HEK293 (cell line): ENCODE measurements around the gene FANCF.
A peak's percentile ranks its signal among the peaks of the same experiment; 100 is the strongest.

ENCODE experiments used
- CTCF ChIA-PET: fragments of 350-600 bp; formaldehyde crosslinking; extraction: SDS; loops from one replicate; lab custom pipeline; 2021; ENCODE audit warnings: antibody characterized with exemption; lab: Yijun Ruan, JAX
- POLR2A ChIA-PET: fragments of 300-600 bp; formaldehyde crosslinking; extraction: SDS; loops from one replicate; lab custom pipeline; 2020; ENCODE audit warnings: antibody characterized with exemption, inconsistent platforms; lab: Yijun Ruan, JAX
- H3K27ac ChIP-seq: fragments of 200-500 bp; sonication (Bioruptor generic); 2 replicates; pipeline ENCODE4 v1.5.1; 2014; ENCODE audit warnings: low read depth, low read length, control low read depth, inconsistent platforms; ENCODE audit errors: extremely low read depth
- H3K36me3 ChIP-seq, 2 experiments: fragments of 200-500 bp in 1 of 2; sonication (Bioruptor generic) in 1 of 2; 1 replicate in 1 of 2; 2 replicates in 1 of 2; pipeline ENCODE4 v1.5.1; 2014 to 2017; ENCODE audit warnings: inconsistent platforms in 2 of 2, low read length in 2 of 2; ENCODE audit not compliant: control insufficient read depth in 2 of 2, insufficient read depth in 1 of 2
- H3K4me1 ChIP-seq: fragments of 200-500 bp; sonication (Bioruptor generic); 2 replicates; pipeline ENCODE4 v1.5.1; 2014; ENCODE audit warnings: mild to moderate bottlenecking, low read length, inconsistent platforms; ENCODE audit not compliant: control insufficient read depth, insufficient read depth
- H3K4me3 ChIP-seq: 2 replicates; pipeline ENCODE4 v1.5.1; 2011; ENCODE audit warnings: low read depth, mild to moderate bottlenecking, control low read depth, low read length, moderate library complexity
- H3K9me3 ChIP-seq: fragments of 200-500 bp; sonication (Bioruptor generic); 2 replicates; pipeline ENCODE4 v1.5.1; 2014; ENCODE audit warnings: low read depth, low read length, inconsistent platforms; ENCODE audit not compliant: control insufficient read depth, insufficient read depth
- CTCF ChIP-seq: fragments of 450-650 bp; formaldehyde crosslinking; IDR thresholded peaks from 2 replicates; pipeline ENCODE4 v1.5.1; 2016; ENCODE audit warnings: missing biosample characterization, missing genetic modification characterization
- GLIS2 ChIP-seq: fragments of 450-650 bp; formaldehyde crosslinking; IDR thresholded peaks from 2 replicates; pipeline ENCODE4 v1.5.1; 2016; ENCODE audit warnings: missing biosample characterization, missing genetic modification characterization
- KLF17 ChIP-seq: fragments of 450-650 bp; formaldehyde crosslinking; IDR thresholded peaks from 2 replicates; pipeline ENCODE4 v1.5.1; 2016; ENCODE audit warnings: missing biosample characterization, missing genetic modification characterization
- OSR2 ChIP-seq: fragments of 450-650 bp; formaldehyde crosslinking; IDR thresholded peaks from 2 replicates; pipeline ENCODE4 v1.5.1; 2016; ENCODE audit warnings: missing biosample characterization, missing genetic modification characterization
- PBX3 ChIP-seq: sonication (generic); formaldehyde crosslinking; IDR thresholded peaks from 2 replicates; pipeline ENCODE4 v1.8.1; 2022; ENCODE audit warnings: mild to moderate bottlenecking, moderate library complexity, missing genetic modification reagents
- PRDM10 ChIP-seq: fragments of 450-650 bp; formaldehyde crosslinking; IDR thresholded peaks from 2 replicates; pipeline ENCODE4 v1.5.1; 2016; ENCODE audit warnings: missing biosample characterization, missing genetic modification characterization
- SCRT2 ChIP-seq: fragments of 450-650 bp; formaldehyde crosslinking; IDR thresholded peaks from 2 replicates; pipeline ENCODE4 v1.5.1; 2016; ENCODE audit warnings: missing biosample characterization, missing genetic modification characterization
- ZBTB7A ChIP-seq: fragments of 450-650 bp; formaldehyde crosslinking; IDR thresholded peaks from 2 replicates; pipeline ENCODE4 v1.5.1; 2016; ENCODE audit warnings: low read depth, missing biosample characterization, missing genetic modification characterization
- ZEB2 ChIP-seq: fragments of 450-650 bp; formaldehyde crosslinking; IDR thresholded peaks from 2 replicates; pipeline ENCODE4 v1.5.1; 2016; ENCODE audit warnings: missing biosample characterization, missing genetic modification characterization
- ZIC2 ChIP-seq: fragments of 450-650 bp; formaldehyde crosslinking; IDR thresholded peaks from 2 replicates; pipeline ENCODE4 v1.5.1; 2016; ENCODE audit warnings: missing biosample characterization, missing genetic modification characterization
- ZNF121 ChIP-seq: fragments of 450-650 bp; formaldehyde crosslinking; IDR thresholded peaks from 2 replicates; pipeline ENCODE4 v1.5.1; 2016; ENCODE audit warnings: missing biosample characterization, missing genetic modification characterization
- ZNF155 ChIP-seq: fragments of 450-650 bp; formaldehyde crosslinking; IDR thresholded peaks from 2 replicates; pipeline ENCODE4 v1.5.1; 2016; ENCODE audit warnings: missing biosample characterization, missing genetic modification characterization
- ZNF2 ChIP-seq: fragments of 450-650 bp; formaldehyde crosslinking; IDR thresholded peaks from 2 replicates; pipeline ENCODE4 v1.5.1; 2016; ENCODE audit warnings: missing biosample characterization, missing genetic modification characterization
- ZNF26 ChIP-seq: fragments of 450-650 bp; formaldehyde crosslinking; IDR thresholded peaks from 2 replicates; pipeline ENCODE4 v1.5.1; 2016; ENCODE audit warnings: missing biosample characterization, missing genetic modification characterization
- ZNF324 ChIP-seq: fragments of 450-650 bp; formaldehyde crosslinking; IDR thresholded peaks from 2 replicates; pipeline ENCODE4 v1.5.1; 2016; ENCODE audit warnings: missing biosample characterization, missing genetic modification characterization
- ZNF350 ChIP-seq: fragments of 450-650 bp; formaldehyde crosslinking; IDR thresholded peaks from 2 replicates; pipeline ENCODE4 v1.5.0; 2017; ENCODE audit warnings: missing biosample characterization, mild to moderate bottlenecking, missing genetic modification characterization
- ZNF514 ChIP-seq: fragments of 450-650 bp; formaldehyde crosslinking; IDR thresholded peaks from 2 replicates; pipeline ENCODE4 v1.5.1; 2016; ENCODE audit warnings: missing biosample characterization, missing genetic modification characterization
- ZNF610 ChIP-seq: fragments of 450-650 bp; formaldehyde crosslinking; IDR thresholded peaks from 2 replicates; pipeline ENCODE4 v1.5.1; 2016; ENCODE audit warnings: missing biosample characterization, missing genetic modification characterization, borderline replicate concordance
- ZNF654 ChIP-seq: fragments of 450-650 bp; formaldehyde crosslinking; IDR thresholded peaks from 2 replicates; pipeline ENCODE4 v1.5.1; 2016; ENCODE audit warnings: low read depth, missing biosample characterization, missing genetic modification characterization
- ZSCAN4 ChIP-seq: fragments of 450-650 bp; formaldehyde crosslinking; IDR thresholded peaks from 2 replicates; pipeline ENCODE4 v1.5.1; 2017; ENCODE audit warnings: missing biosample characterization, missing genetic modification characterization

FANCF gene

GRCh38 chr11:22626573-22627239, 1.1 kb upstream of the FANCF start:
- no peak overlapping the region for H3K4me3 ChIP-seq
- no peaks in the 10 kb centered on the region for H3K4me1 ChIP-seq
- no peak overlapping the region for H3K27ac ChIP-seq
- H3K36me3 ChIP-seq = no peaks in the 10 kb centered on the region
- no peak for TF ChIP-seq ZNF121 (tag by site-specific recombination)
- no peak for TF ChIP-seq ZBTB7A
- TF ChIP-seq ZEB2 (tag by site-specific recombination) = no peak
- no peak for TF ChIP-seq ZNF654
- no peak for TF ChIP-seq ZNF155 (tag by site-specific recombination)
- TF ChIP-seq ZSCAN4 (tag by site-specific recombination) = no peak
- no peak for TF ChIP-seq GLIS2 (tag by site-specific recombination)
- no peak for TF ChIP-seq ZNF514
- TF ChIP-seq, all 188 proteins: peak for 0
- CTCF ChIA-PET = interaction anchor here (0.6 to 0.7 kb wide), 2 partner anchors 49 to 119 kb away, joined by 3 to 4 read pairs; no protein-coding TSS in a partner anchor
- no peaks in the 10 kb centered on the region for H3K9me3 ChIP-seq
- POLR2A ChIA-PET = interaction anchor here (2.0 kb wide), 1 partner anchor 9 kb away, joined by 7 read pairs; no protein-coding TSS in a partner anchor

- TF ChIP-seq OSR2 = no peak
- peak; percentile 67 for TF ChIP-seq CTCF (tag by site-specific recombination)
- TF ChIP-seq KLF17 (tag by site-specific recombination) = no peak
- peak; percentile 23; the same call in 1 of the 2 replicates for TF ChIP-seq PBX3
- TF ChIP-seq SCRT2 (tag by site-specific recombination) = 0 out of 2 replicates have a peak, but pooled peaks have one; percentile 40
- TF ChIP-seq PRDM10 = peak; percentile 59
- no peak for TF ChIP-seq ZNF350 (tag by site-specific recombination)
- TF ChIP-seq ZNF26 = no peak
- TF ChIP-seq ZNF2 = 0 out of 2 replicates have a peak, but pooled peaks have one; percentile 38
- 0 out of 2 replicates have a peak, but pooled peaks have one; percentile 22 for TF ChIP-seq ZNF610 (tag by site-specific recombination)
- peak; percentile 12; the same call in 1 of the 2 replicates for TF ChIP-seq ZNF324 (tag by site-specific recombination)
- TF ChIP-seq ZIC2 = peak; percentile 26; the same call in 1 of the 2 replicates
- peak overlapping the region; percentile 88 for H3K4me3 ChIP-seq
- H3K36me3 ChIP-seq = no peaks in the 10 kb centered on the region
- H3K9me3 ChIP-seq = no peaks in the 10 kb centered on the region
- no peaks in the 10 kb centered on the region for H3K4me1 ChIP-seq
- H3K27ac ChIP-seq = peak overlapping the region; percentile 90
- ChIA-PET POLR2A (interaction anchor here (0.8 to 2.0 kb wide), 4 partner anchors 10 to 204 kb away, joined by 3 to 7 read pairs (median 3); no protein-coding TSS in a partner anchor), CTCF (interaction anchor here (0.6 to 2.1 kb wide), 10 partner anchors 8 to 685 kb away, joined by 3 to 8 read pairs (median 4); no protein-coding TSS in a partner anchor)
Observed at GRCh38 chr11:22624742-22625447, 728 bp downstream of the FANCF start.
